Adrenal gland (tissue), 5 donors: Measurements from ENCODE around the gene CBFA2T3.
A peak's percentile ranks its signal among the peaks of the same experiment; 100 is the strongest.

Experiments used
- POLR2A ChIP-seq, 2 donors: fragments of 450-650 bp; IDR thresholded peaks; one replicate each; pipeline ENCODE4 v1.6.1; 2017; ENCODE audit warnings: antibody characterized with exemption in 2 of 2, mild to moderate bottlenecking in 2 of 2, moderate library complexity in 1 of 2
- TF ChIP-seq, protein P1 (sequence below), 6 experiments: fragments of 450-650 bp in 4 of 6; fragments of 200-600 bp in 2 of 6; sonication (generic) in 1 of 6; IDR thresholded peaks; 1 replicate in 5 of 6; 2 replicates in 1 of 6; pipeline versions ENCODE4 v1.5.1 to v1.8.0; 2016 to 2021; ENCODE audit warnings: antibody characterized with exemption in 6 of 6, mild to moderate bottlenecking in 2 of 6, moderate library complexity in 1 of 6
- donor health status: DM: no; HTN: no; CAD: no.

GRCh38 chr16:88941913-88942909, 34.8 kb downstream of the CBFA2T3 start:
- TF ChIP-seq, protein P1, sequence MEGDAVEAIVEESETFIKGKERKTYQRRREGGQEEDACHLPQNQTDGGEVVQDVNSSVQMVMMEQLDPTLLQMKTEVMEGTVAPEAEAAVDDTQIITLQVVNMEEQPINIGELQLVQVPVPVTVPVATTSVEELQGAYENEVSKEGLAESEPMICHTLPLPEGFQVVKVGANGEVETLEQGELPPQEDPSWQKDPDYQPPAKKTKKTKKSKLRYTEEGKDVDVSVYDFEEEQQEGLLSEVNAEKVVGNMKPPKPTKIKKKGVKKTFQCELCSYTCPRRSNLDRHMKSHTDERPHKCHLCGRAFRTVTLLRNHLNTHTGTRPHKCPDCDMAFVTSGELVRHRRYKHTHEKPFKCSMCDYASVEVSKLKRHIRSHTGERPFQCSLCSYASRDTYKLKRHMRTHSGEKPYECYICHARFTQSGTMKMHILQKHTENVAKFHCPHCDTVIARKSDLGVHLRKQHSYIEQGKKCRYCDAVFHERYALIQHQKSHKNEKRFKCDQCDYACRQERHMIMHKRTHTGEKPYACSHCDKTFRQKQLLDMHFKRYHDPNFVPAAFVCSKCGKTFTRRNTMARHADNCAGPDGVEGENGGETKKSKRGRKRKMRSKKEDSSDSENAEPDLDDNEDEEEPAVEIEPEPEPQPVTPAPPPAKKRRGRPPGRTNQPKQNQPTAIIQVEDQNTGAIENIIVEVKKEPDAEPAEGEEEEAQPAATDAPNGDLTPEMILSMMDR (IDR thresholded peaks at IDR 0.05), result peak in 5 of 6 experiments; percentile 9 to 78 (median 59)
- TF ChIP-seq POLR2A (IDR thresholded peaks at IDR 0.05), result no peak
